Measurements from ENCODE around the gene CRLF3.

DNA sequence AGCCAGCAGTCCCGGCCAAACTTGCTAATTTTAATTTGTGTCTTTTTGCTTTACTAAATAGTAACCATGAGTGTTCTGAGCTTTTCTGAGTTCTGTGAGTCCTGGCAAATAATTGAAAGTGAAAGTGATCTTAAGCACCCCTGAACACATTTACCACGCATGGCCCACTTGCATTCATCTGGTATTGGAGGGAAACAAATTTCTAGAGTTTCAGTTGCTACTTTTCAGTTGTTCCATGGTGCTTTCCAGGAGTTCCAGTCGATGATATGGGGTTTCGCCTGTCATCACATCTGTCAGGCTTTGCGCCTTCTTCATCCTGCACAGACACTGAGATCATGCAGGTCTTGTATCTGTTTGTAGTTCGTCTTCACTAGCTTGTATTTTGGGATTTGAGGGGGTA is 44.1 kb downstream of the CRLF3 start:
- TF ChIP-seq, protein P1, sequence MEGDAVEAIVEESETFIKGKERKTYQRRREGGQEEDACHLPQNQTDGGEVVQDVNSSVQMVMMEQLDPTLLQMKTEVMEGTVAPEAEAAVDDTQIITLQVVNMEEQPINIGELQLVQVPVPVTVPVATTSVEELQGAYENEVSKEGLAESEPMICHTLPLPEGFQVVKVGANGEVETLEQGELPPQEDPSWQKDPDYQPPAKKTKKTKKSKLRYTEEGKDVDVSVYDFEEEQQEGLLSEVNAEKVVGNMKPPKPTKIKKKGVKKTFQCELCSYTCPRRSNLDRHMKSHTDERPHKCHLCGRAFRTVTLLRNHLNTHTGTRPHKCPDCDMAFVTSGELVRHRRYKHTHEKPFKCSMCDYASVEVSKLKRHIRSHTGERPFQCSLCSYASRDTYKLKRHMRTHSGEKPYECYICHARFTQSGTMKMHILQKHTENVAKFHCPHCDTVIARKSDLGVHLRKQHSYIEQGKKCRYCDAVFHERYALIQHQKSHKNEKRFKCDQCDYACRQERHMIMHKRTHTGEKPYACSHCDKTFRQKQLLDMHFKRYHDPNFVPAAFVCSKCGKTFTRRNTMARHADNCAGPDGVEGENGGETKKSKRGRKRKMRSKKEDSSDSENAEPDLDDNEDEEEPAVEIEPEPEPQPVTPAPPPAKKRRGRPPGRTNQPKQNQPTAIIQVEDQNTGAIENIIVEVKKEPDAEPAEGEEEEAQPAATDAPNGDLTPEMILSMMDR (IDR thresholded peaks at IDR 0.05): no peak
- no peak for TF ChIP-seq POLR2A (IDR thresholded peaks at IDR 0.05)
